Activated naive CD4-positive, alpha-beta T cell (primary cell): Measurements from ENCODE around the gene PLPP2.

Experiments used
- DNase-seq, 4 experiments: peaks; one replicate each; lab custom pipeline; 2025; lab: John Stamatoyannopoulos, UW

The PLPP2 gene

DNA sequence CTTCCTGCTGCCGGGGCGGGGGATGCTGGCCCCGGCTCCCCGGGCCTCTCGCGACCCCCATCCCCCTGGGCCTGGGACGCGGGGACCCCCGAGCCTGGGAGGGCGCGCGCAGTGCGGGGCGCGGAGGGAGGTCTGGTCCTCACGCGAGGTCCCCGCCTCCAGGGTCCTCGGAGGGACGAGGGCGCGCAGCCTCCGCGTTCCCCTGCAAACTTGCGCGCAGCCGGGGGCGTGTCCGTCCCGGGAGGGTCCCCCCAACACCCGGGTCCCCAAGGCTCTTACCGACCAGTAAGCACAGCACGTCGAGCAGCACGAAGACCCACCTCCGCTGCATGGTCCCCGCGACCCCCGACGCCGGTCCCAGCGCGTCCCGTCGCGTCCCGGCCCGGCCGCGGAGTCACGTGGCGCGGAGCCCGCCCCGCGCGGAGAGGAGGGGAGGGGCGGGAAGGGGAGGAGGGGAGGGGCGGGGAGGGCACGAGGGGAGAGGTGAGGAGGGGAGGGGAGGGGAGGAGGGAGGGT lies at the start of gene PLPP2:
Gene PLPP2, minus strand, starts transcription at position 398 of the 516 bp plus-strand sequence. Its CDS starts 67 bp downstream, at position 331.
- no peak for DNase-seq

DNA sequence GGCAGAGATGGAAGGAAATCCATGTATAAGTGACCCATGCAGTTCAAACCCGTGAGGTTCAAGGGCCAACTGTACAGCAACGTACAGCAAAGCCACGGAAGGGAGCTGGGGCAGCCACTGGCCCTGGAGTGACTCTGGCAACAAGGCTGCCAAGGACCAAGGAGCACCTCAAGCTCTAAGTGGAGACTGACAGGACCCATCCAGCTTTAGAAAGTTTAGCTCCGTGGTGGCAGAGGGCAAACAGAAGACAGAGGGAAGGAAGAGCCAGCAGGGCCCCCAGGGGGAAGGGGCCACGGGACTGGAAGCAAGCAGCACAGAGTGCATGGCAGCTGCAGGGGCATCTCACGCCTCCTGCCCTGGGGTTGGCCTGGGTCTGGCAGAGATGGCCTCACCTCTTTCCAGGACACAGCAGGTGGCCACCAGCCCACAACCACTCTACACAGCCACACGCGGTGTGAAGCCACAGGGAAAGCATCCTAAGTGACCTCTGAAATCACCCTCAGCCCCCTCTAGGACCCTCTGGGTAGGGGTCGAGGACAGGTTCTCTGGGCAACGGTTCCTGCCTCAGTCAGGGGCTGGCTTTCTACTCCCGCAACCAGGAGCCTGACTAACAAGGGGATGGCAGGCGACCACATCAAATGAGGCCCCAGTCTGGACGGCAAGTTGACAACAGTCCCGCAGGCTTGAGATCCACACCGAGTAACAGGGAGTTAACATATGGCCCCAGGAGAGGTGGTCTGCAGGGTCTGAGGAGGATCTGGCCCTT lies 49.6 kb upstream of the PLPP2 start:
- DNase-seq: no peak

DNA sequence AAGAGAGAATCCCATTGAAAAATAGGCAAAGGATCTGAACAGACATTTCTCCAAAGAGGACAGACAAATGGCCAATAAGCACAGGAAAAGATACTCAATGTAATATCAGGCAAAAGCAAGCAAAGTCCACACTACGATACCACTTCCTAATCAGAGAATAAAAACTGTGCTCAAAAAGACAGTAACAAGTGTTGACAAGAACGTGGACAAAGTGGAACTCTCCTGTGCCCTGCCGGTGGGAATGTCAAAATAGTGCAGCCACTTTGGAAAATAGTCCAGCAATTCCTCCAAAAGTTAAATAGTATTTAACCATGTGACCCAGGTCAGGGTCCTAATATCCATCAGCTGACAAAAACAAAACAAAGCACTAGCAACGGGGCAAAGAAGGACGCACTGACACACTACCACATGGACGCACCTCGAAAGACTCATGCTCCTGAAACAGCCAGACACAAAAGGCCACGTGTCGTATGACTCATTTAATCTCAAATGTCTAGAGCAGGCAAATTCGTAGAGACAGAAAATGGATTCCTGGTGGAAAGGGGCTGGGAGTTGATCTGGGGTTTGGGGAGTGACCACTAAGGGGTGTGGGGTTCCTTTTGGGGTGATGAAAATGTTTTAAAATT lies 48.2 kb upstream of the PLPP2 start:
- DNase-seq: no peak

DNA sequence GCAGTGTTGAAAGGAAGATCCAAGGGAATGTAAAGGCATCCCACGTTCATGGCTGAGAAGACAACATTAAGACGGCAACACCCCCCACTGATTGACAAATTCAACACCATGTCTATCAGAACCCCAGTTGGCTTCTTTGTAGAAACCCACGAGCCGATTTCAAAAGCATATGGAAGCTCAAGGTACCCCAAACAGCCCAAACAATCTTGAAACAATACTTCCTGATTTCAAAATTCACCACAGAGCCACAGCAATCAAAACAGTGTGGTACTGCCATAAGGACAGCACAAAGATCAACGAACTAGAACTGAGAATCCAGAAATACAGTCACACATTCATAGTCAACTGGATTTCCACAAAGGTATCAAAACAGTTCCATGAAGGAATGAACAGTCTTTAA lies 47.2 kb upstream of the PLPP2 start:
- no peak for DNase-seq

DNA sequence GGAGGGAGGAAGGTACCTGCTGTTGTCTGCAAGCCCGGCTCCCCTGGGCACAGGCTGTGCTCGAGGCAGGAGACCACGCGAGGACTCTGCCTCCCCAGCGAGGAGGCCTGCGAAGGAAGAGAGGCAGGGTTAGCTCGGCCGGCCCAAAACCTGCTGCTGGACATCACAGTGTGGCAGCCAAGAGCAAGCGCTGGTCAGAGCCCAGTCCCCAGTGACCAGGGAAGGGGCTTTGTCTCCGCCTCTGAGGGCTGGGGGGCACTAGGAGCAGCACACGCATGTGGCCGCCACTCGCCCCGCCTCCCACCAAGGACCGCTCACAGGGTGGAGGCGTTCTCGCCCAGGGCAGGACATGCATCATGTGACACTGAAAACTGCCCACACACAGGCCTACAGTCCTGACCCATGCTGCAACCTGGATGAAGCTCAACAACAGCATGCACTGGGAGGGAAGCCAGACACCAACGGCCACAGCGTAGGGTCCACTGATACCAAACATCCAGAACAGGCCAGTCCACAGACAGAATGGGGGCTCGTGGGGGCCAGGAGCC lies 44.9 kb upstream of the PLPP2 start:
- no peak for DNase-seq

DNA sequence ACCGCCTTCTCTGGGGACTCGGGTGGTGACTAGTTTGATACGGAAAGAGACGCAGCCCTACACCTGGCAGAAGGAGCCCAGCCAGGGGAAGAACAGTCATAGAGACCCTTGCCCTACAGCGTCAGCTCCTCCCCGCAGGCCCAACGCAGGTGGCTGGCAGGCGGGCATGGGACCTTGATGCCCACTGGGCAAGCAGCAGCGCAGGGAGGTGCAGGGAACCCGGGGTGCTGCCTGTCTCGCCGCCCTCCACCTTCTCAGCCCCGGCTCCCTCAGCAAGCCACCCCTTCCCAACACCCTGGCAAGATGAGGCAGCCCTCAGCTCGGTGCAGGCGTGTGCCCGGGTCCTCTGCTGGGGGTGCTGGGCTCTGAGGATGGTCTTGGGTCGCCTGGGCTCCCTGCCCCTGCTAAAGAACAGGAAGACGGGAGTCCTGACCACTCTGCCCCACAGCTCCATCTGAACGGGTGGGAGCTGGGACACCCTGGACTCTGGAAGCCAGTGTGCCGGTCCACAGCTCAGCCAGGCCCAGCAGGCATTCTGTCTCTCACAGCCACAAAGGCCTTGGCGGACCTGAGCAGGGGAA lies 44.4 kb upstream of the PLPP2 start:
- no peak for DNase-seq

DNA sequence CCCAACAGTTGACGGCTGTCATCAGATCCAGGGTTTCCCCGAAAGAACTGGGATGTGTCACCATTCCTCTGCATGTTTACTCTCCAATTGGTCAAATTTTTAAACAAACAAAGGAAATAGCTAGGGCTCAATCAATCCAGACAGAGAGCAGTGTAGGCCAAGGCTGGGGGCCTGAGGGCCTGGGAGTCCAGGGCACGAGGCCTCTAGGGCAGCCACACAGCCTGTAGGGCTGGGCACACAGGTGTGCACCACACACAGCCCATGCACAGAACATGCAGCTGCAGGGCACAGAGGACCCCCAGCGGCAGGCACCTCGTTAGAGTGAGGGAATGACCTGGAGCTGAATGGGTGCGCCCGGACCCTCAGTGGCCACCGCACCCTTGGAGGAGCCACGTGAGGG lies 43.9 kb upstream of the PLPP2 start:
- no peak for DNase-seq

DNA sequence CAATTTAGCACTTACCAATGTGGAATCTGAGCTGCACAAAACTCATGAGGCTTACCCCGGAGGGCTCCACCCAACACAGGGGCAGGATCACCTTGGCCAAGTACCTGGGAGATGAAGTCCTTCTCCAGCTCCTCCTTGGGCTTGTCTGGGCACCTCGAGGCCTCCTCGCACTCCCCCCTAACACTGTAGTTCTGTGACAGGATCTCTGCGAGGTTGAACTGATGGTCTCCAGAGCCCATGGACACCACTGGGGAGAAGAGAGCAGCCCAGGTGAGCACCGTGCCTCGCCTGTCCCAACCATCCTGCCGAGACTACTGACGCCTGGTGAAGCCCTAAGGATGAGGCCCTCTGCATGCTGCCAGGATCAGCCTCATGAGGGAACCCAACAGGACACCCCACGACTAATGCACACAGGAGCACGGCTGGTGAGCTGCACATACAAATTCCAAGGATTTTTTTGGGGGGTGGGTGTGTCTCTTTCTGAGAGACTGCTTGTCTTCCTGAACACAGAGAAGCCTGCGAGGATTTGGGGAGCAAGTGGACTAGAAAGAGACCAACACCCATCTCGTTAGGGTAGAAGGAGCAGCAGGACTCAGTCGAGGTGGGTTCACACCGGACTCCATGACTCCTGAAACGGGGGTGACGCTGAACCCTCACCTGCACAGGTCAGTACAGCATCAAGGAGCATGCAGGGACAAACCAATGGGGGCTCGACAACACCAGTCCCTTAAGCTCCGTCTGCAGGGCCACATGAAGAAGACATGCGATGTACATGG lies 43.3 kb upstream of the PLPP2 start:
- DNase-seq: no peak

DNA sequence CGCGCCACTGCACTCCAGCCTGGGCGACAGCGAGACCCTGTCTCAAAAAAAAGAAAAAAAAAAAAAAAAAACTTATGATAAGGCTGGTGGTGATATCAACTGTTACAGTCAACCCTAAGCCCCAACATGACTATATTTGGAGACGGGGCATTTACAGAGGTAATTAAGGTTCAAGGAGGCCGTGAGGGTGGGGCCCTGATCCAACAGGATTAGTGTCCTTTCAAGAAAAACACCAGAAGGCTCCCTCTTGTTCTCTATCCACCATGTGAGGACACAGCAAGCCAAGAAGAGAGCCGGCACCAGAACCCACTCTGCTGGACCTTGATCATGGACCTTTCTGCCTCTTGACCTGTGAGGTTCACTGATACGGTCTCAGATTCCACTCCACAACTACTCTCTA lies 39.3 kb upstream of the PLPP2 start:
- no peak for DNase-seq

DNA sequence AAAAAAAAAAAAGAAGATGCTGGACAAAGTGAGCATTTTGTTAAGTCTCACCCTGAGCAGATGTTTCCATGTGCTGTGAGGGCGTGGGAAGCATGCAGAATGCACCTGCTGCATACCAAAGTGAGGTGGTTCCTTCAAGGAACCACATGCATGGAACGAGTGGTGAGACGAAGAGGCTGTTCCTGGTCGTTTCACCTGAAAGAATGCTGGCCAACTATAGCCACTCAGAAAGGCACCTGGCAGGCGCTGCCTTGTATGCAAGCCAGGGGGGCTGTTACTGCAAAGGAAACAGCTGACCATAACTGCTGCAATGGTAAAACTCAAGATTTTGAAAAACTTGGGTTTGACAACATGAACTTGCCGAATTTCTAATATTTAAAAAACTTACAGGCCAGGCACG lies 38.7 kb upstream of the PLPP2 start:
- DNase-seq: no peak

DNA sequence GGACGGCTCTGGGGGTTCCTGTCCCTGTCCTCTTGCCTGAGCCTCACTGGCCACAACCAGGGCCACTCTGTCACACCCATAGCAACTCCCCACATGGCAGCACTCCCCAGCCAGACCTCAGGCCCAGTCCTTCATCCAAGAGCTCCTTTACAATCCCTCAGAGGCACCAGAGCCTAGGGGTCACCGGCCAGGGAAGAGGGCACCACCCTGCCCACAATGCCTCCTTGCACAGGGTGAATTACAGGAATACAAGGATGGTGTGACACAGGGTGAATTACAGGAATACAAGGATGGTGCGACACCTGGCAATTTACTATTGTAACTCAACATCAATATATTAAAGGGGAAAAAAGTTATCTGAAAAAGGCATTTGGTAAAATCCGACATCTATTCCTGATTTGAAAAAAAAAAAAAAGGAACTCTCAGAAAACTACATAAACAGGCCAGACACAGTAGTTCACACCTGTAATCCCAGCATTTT lies 36.9 kb upstream of the PLPP2 start:
- DNase-seq: no peak

DNA sequence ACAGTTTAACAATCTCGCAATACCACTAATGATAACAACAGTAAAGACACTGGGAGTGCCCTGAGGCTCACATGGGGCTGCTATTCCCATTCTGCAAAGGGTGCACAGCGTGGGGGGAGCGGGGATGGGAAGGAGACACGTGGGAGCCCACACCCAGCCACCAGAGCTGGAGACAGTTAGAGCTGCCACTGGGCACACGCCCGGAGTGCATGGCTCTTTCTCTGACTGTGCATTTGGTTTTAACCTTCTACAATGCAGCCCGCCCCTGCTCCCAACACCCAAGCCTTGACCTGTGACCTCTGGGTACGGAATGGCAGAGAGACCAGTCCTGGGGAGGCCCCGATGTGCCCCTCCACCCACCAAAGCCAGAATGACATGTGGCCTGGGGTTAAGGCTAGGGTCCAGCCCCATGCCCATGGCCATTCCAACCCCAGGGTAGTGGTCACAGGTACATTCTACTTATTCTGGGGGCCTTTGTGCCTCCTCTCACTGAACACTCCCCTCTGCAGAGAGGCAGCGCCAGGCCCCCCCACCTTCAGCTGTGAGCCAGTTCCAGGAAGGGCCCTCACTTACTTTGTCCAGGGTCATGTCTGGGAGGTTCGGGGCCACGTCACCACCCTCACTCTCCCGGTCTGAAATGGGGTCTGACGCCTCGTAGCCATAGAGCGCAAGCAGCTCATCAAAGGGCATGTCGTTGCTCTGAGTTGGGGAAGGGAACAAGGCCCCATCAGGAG lies 36.3 kb upstream of the PLPP2 start:
- no peak for DNase-seq

DNA sequence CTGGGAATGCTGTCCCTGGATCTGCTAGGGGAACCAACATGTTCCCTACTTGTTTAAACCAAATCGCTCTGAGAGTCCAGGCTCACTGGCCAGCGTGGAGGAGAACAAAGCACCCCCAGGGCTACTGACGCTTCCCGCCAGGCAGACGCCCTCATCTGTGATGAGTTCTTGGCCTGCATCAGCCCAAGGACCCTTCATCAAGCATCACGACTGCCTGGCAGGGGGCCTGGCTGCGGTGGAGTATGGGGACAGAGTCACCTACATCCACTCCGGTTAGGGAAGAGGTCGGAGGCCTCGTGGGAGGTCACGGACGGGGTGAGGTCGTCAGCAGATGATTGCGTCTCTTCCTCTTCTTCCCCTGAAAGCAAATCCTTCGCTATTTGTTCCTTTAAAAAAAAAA lies 35.7 kb upstream of the PLPP2 start:
- no peak for DNase-seq

DNA sequence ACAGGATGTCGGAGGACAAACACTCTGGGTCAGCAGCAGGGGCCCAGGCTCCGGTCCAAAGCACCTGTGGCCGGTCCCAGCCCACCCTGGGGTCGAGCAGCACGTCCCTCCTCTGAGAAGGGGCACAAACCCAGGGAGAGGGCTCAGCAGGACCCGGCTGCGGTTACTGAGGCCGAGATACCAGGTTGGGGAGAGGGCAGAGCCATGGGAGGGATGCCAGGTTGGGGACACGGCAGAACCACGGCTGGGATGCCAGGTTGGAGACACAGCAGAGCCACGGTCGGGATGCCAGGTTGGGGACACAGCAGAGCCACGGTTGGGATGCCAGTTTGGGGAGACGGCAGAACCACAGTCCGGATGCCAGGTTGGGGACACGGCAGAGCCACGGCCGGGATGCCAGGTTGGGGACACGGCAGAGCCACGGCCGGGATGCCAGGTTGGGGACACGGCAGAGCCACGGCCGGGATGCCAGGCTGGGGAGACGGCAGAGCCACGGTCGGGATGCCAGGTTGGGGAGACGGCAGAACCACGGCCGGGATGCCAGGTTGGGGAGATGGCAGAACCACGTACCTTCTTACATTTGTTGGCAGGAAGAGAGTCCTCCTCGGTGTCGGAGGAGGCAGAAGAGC lies 34.8 kb upstream of the PLPP2 start:
- DNase-seq: no peak

DNA sequence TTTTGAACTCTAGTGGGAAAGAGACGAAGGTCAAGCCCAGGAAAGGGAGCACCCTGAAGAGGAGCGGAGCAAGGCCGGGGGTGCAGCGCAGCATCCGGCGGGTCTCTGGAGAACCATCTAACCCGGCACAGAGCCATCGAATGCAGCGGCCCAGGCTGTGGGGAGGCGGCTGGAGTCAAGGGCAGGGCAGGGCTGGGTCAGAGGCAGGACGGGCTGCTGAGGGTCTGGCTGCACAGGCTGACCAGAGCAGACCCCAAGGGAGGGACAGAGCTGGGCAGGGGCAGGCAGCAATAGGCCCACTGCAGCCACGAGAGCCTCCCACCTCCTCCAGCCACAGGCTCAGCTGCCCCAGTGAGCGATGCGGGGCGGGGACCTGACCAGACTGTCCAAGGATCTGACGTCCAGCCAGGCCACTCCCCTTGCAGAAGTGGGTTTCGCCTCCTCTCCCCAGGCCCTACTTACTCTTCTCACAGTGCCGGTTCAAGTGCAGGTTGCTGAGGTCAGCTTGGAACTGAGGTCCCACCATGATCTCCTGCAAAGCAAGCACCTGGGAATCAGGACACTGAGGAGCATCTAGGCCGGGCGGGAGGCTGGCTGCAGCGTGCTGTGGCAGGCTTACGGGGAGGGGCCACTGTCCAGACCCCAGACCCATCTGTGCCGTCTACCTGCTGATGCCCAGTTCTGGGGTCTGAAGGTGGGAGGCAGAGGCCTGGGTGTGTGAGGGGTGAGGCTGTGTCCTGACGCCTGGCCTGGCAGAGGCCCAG lies 34.2 kb upstream of the PLPP2 start:
- no peak for DNase-seq

DNA sequence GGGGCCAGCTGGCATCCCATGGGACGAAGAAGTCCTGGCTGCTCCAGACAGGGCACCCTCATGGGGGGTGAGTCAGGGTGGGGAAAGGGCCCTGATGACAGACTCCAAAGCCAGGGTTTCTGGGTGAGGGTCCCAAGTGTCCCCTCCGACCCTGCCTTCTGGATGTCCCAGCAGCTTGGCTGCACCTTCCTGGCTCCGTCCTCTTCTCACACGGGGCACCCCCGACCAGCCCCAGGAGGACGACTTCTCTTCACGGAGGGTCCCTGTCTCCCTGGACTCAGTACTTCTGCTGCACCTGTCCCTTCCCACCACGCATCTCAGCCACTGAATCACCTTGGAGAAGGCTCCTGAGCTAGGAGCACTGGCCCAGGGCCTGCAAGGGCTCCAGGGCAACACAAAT lies 33.5 kb upstream of the PLPP2 start:
- DNase-seq: no peak

DNA sequence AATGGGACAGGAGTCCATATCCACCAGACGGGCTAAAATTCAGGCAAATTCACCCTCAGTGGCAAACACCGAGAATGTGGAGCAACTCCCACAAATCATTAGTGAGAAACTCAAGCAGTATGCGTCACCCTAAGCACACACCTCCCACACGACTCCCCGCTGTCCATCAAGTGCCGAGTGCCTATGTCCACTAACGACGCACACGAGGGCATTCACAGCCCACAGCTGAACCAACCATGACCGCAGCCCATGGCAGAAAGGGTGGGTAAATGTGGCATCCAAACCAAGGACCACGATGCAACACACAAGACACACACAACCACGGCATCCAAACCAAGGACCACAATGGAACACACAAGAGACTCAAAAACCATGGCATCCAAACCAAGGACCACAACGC lies 31.4 kb upstream of the PLPP2 start:
- DNase-seq: no peak

DNA sequence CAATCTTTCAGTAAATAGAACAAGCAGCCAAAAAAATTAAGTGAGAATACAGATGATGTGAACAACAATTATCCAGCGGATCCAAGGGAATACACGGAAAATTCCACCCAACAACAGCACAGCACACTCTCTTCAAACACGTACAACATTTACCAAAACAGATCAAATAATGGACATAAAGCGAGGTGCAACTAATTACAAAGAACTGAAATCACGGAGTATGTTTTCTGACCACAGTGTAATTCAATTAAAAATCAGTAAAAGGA lies 27.2 kb upstream of the PLPP2 start:
- no peak for DNase-seq

DNA sequence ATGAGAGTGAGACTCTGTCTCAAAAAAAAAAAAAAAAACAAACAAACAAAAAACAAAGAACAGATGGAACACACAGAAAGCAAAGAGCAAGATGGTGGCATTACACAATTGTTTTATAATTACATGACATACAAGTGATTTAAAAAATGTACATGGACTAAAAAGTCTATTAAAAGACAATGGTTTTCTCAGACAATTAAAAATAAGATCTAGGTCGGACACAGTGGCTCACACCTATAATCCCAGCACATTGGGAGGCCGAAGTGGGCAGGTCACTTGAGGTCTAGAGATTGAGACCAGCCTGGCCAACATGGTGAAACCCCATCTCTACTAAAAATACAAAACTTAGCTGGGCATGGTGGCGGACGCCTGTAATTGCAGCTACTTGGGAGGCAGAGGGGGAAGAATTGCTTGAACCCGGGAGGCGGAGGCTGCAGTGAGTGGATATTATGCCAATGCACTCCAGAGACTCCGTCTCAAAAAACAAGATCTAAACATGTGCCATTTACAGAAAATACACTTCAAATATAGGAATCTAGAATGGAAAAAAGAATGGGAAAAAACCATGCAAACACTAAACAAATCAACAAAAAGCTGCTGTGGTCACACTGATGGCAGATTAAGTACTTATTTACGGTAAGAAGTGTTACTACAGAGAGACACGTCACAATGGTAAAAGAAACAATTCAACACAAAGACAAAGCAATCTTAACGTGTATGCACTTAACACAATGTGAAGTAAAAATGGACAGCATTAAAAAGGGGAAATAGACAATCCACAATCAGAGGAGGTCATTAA lies 26.7 kb upstream of the PLPP2 start:
- DNase-seq: no peak

DNA sequence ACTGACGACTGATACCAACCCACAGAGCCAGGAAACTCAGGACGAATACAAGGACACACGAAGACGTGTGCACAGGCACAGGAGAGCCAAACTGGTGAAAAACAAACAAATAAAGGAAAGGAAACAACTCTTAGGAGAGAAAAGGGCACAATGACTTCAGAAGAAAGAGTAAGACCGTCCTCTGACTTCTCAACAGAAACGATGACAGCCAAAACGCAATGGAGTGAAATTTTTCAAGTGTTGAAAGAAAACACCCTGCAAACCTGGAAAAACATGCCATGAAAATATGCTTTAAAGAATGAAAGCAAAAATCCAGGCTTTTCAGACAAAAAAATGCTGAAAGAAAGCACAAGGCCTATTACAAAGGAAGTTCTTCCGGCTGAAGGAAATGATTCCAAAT lies 24.6 kb upstream of the PLPP2 start:
- DNase-seq: no peak
